H1 (cell line): Measurements from ENCODE around the gene DPRX. TPM values are rescaled to one million over a fixed set of nuclear protein-coding genes. Genes with fewer than 3 reads are reported as not detected.

Experiments used
- CTCF ChIA-PET: fragments of 300-600 bp; sonication (Branson Sonifier 250); formaldehyde crosslinking; loops from one replicate; lab custom pipeline; 2021; ENCODE audit not compliant: partially characterized antibody; lab: Charles Lee
- POLR2A ChIA-PET: fragments of 300-600 bp; sonication (Branson Sonifier 250); formaldehyde crosslinking; loops from one replicate; lab custom pipeline; 2021; ENCODE audit warnings: inconsistent platforms; ENCODE audit not compliant: partially characterized antibody; lab: Charles Lee
- DNase-seq, 2 experiments: peaks; one replicate each; pipeline versions ENCODE4 v3.0.0 to v3.0.0-alpha.2; 2010 to 2022; ENCODE audit warnings: low spot score in 2 of 2, low read depth in 1 of 2, mixed read lengths in 1 of 2
- FAIRE-seq: peaks from 2 replicates; lab custom pipeline; 2011; peaks lifted over from hg19 to GRCh38; lab: Jason Lieb, UNC
- H2AFZ ChIP-seq: 2 replicates; pipeline ENCODE4 v1.8.1; 2012; ENCODE audit warnings: low read length, inconsistent platforms
- H2AK5ac ChIP-seq: 2 replicates; pipeline ENCODE4 v1.6.1; 2013; ENCODE audit warnings: low read depth, low read length
- H2BK120ac ChIP-seq: replicated peaks from 2 replicates; pipeline ENCODE3; 2013; ENCODE audit warnings: low read depth, low read length, inconsistent platforms
- H2BK12ac ChIP-seq: 2 replicates; pipeline ENCODE4 v1.6.1; 2013; ENCODE audit warnings: low read depth, low read length
- H2BK15ac ChIP-seq: 2 replicates; pipeline ENCODE4 v1.6.1; 2013; ENCODE audit warnings: low read length
- H2BK20ac ChIP-seq: 2 replicates; pipeline ENCODE4 v1.6.1; 2013; ENCODE audit warnings: low read length
- H2BK5ac ChIP-seq: 2 replicates; pipeline ENCODE4 v1.6.1; 2013; ENCODE audit warnings: low read depth, low read length
- H3K14ac ChIP-seq: 2 replicates; pipeline ENCODE4 v1.6.1; 2013; ENCODE audit warnings: inconsistent platforms; ENCODE audit not compliant: insufficient read length
- H3K18ac ChIP-seq: 2 replicates; pipeline ENCODE4 v1.6.1; 2013; ENCODE audit warnings: low read length; ENCODE audit errors: extremely low read depth
- H3K23ac ChIP-seq: 2 replicates; pipeline ENCODE4 v1.6.1; 2013; ENCODE audit warnings: inconsistent platforms; ENCODE audit not compliant: insufficient read length
- H3K23me2 ChIP-seq: 2 replicates; pipeline ENCODE4 v1.6.1; 2013; ENCODE audit warnings: low read depth, low read length
- H3K27ac ChIP-seq: 2 replicates; pipeline ENCODE4 v1.6.1; 2011; ENCODE audit warnings: low read depth, low read length, inconsistent platforms
- H3K27me3 ChIP-seq, 4 experiments: replicated peaks in 1 of 4; 1 replicate in 1 of 4; 2 replicates in 3 of 4; pipeline versions ENCODE4 v1.6.1 to v1.8.1; 2011 to 2013; ENCODE audit warnings: low read length in 3 of 4, mild to moderate bottlenecking in 3 of 4, inconsistent platforms in 2 of 4, mixed read lengths in 2 of 4, moderate library complexity in 1 of 4; ENCODE audit not compliant: control insufficient read depth in 3 of 4, insufficient read depth in 3 of 4; ENCODE audit errors: extremely low read depth in 1 of 4
- H3K36me3 ChIP-seq, 4 experiments: 2 replicates each; pipeline versions ENCODE4 v1.6.1 to v1.8.1; 2011 to 2013; ENCODE audit warnings: mild to moderate bottlenecking in 4 of 4, low read length in 3 of 4, moderate library complexity in 2 of 4, control low read depth in 1 of 4, inconsistent platforms in 1 of 4; ENCODE audit not compliant: insufficient read depth in 4 of 4, control insufficient read depth in 2 of 4
- H3K4ac ChIP-seq: replicated peaks from 2 replicates; pipeline ENCODE3; 2013; ENCODE audit warnings: low read length, low read depth, mixed read lengths, inconsistent platforms; ENCODE audit not compliant: insufficient read length
- H3K4me1 ChIP-seq, 4 experiments: replicated peaks in 1 of 4; 1 replicate in 1 of 4; 2 replicates in 3 of 4; pipeline versions ENCODE4 v1.6.1 to v1.8.1; 2011 to 2013; ENCODE audit warnings: low read length in 3 of 4, inconsistent platforms in 2 of 4, mixed read lengths in 1 of 4; ENCODE audit not compliant: insufficient read depth in 4 of 4, control insufficient read depth in 3 of 4
- H3K4me2 ChIP-seq, 2 experiments: 2 replicates each; pipeline versions ENCODE4 v1.6.1 to v1.8.1; 2011 to 2013; ENCODE audit warnings: low read depth in 2 of 2, low read length in 2 of 2, control low read depth in 1 of 2, inconsistent platforms in 1 of 2, mild to moderate bottlenecking in 1 of 2; ENCODE audit not compliant: insufficient read depth in 1 of 2
- H3K4me3 ChIP-seq, 4 experiments: fragments of 200-600, 300-600 bp in 1 of 4; sonication (generic), shearing (Covaris generic), sonication (Bioruptor Twin) in 1 of 4; 2 replicates each; pipeline versions ENCODE4 v1.5.1 to v1.8.1; 2011 to 2016; ENCODE audit warnings: low read length in 4 of 4, low read depth in 3 of 4, control low read depth in 2 of 4, inconsistent platforms in 2 of 4, mild to moderate bottlenecking in 2 of 4, mixed read lengths in 1 of 4, moderate library complexity in 1 of 4; ENCODE audit not compliant: insufficient read depth in 2 of 4; ENCODE audit errors: extremely low read depth in 1 of 4
- H3K56ac ChIP-seq: replicated peaks from 2 replicates; pipeline ENCODE3; 2013; ENCODE audit warnings: low read depth, mild to moderate bottlenecking, mixed read lengths, low read length, inconsistent platforms; ENCODE audit not compliant: insufficient read length
- H3K79me1 ChIP-seq: 2 replicates; pipeline ENCODE4 v1.6.1; 2013; ENCODE audit warnings: low read depth, low read length, control low read depth
- H3K79me2 ChIP-seq, 2 experiments: 2 replicates each; pipeline versions ENCODE4 v1.6.1 to v1.8.1; 2012 to 2013; ENCODE audit warnings: low read length in 2 of 2, mild to moderate bottlenecking in 2 of 2, inconsistent platforms in 1 of 2; ENCODE audit not compliant: insufficient read depth in 2 of 2, control insufficient read depth in 1 of 2
- H3K9ac ChIP-seq, 4 experiments: replicated peaks in 1 of 4; 1 replicate in 1 of 4; 2 replicates in 3 of 4; pipeline versions ENCODE4 v1.6.1 to v1.8.1; 2011 to 2013; ENCODE audit warnings: low read depth in 3 of 4, low read length in 3 of 4, control low read depth in 2 of 4, mild to moderate bottlenecking in 2 of 4, moderate library complexity in 2 of 4, inconsistent platforms in 1 of 4; ENCODE audit errors: extremely low read depth in 1 of 4
- H3K9me3 ChIP-seq, 2 experiments: 2 replicates each; pipeline versions ENCODE4 v1.6.1 to v1.8.1; 2012 to 2013; ENCODE audit warnings: mild to moderate bottlenecking in 2 of 2, moderate library complexity in 2 of 2, control low read depth in 1 of 2, inconsistent platforms in 1 of 2, low read depth in 1 of 2, low read length in 1 of 2, mixed read lengths in 1 of 2; ENCODE audit not compliant: insufficient read depth in 2 of 2
- H4K20me1 ChIP-seq, 2 experiments: replicated peaks in 1 of 2; 2 replicates each; pipeline versions ENCODE3 to v1.8.1; 2011 to 2013; ENCODE audit warnings: inconsistent platforms in 2 of 2, low read length in 2 of 2, mild to moderate bottlenecking in 1 of 2; ENCODE audit not compliant: insufficient read depth in 2 of 2, control insufficient read depth in 1 of 2
- H4K5ac ChIP-seq: 2 replicates; pipeline ENCODE4 v1.6.1; 2013; ENCODE audit warnings: low read length, low read depth, mixed read lengths, inconsistent platforms; ENCODE audit not compliant: insufficient read length
- H4K8ac ChIP-seq: 2 replicates; pipeline ENCODE4 v1.8.0; 2013; ENCODE audit warnings: mild to moderate bottlenecking, moderate library complexity, low read length, inconsistent platforms; ENCODE audit not compliant: insufficient read depth; ENCODE audit errors: extremely low read depth
- H4K91ac ChIP-seq: replicated peaks from 2 replicates; pipeline ENCODE3; 2013; ENCODE audit warnings: low read length, mixed read lengths, inconsistent platforms; ENCODE audit not compliant: insufficient read length
- EP300 ChIP-seq, 2 experiments: IDR thresholded peaks; 1 replicate in 1 of 2; 2 replicates in 1 of 2; pipeline ENCODE4 v1.6.1; 2011 to 2012; ENCODE audit warnings: low read depth in 2 of 2, low read length in 2 of 2, mild to moderate bottlenecking in 2 of 2, borderline replicate concordance in 1 of 2, inconsistent platforms in 1 of 2, moderate library complexity in 1 of 2
- JUND ChIP-seq: IDR thresholded peaks from 2 replicates; pipeline ENCODE4 v1.6.1; 2011; ENCODE audit warnings: mild to moderate bottlenecking, improper control_type of control experiment, low read length
- WGBS, 2 experiments: shearing (Covaris generic) in 1 of 2; methylation state at CpG; one replicate each; pipeline versions ENCODE4 v1.1.6 to v1.1.7; 2013 to 2015; ENCODE audit warnings: low lambda C conversion rate in 2 of 2, mixed read lengths in 2 of 2, inconsistent platforms in 1 of 2, low coverage in 1 of 2, missing lambda C conversion rate in 1 of 2; ENCODE audit not compliant: insufficient replicate concordance in 2 of 2, insufficient coverage in 1 of 2, insufficient read length in 1 of 2; ENCODE audit errors: extremely low coverage in 1 of 2, missing lambda C conversion rate in 1 of 2; 5-methylcytosine and 5-hydroxymethylcytosine counted together
- polyA plus RNA-seq, 7 experiments: library from polyadenylated mRNA; depleted of rRNA in 3 of 7; stranded (reverse) in 5 of 7; unstranded in 2 of 7; fragments of >200 nt in 5 of 7; fragments of 200-250 nt in 2 of 7; gene quantifications; 1 replicate in 5 of 7; 2 replicates in 1 of 7; 4 replicates in 1 of 7; pipeline versions ENCODE4 v1.2.1 to v1.2.3, GENCODE V29; 2011 to 2013; ENCODE audit warnings: missing spikeins in 2 of 7, mixed read lengths in 2 of 7
- total RNA-seq: library from RNA; stranded (reverse); fragmentation: NEBNext Ultra II Directional; extraction: Animal tissue kit (Norgen Biotek cat#: 25700); gene quantifications from 2 replicates; pipeline ENCODE4 v1.2.1, GENCODE V29; 2021

Gene DPRX
- total and polyA plus RNA-seq, 2 of the 8 experiments (the other 6 are each of a cell fraction or from before 2014, with no cell fraction given), result not detected

GRCh38 chr19:53594811-53595509 is 36.8 kb upstream of the DPRX start:
- peak overlapping the region; percentile 95 for H2AK5ac ChIP-seq
- no peaks in the 10 kb centered on the region for H3K23me2 ChIP-seq
- peak; percentile 92 for FAIRE-seq
- H3K27ac ChIP-seq, result peak overlapping the region; percentile 95
- CTCF ChIA-PET, result interaction anchor here (0.6 to 6.1 kb wide), 13 partner anchors 13 to 353 kb away, joined by 3 to 52 read pairs (median 3); no protein-coding TSS in a partner anchor
- H4K20me1 ChIP-seq, result no peaks in the 10 kb centered on the region
- peak overlapping the region; percentile 100 for H3K18ac ChIP-seq
- no peaks in the 10 kb centered on the region for H3K79me1 ChIP-seq
- no peaks in the 10 kb centered on the region for H3K9me3 ChIP-seq
- H2BK20ac ChIP-seq, result peak overlapping the region; percentile 100
- H4K91ac ChIP-seq, result peak overlapping the region; percentile 100
- DNase-seq, result peak; percentile 84 to 95
- H3K23ac ChIP-seq, result no peak overlapping the region
- peak overlapping the region; percentile 98; the same call in 1 of the 2 replicates for H2BK15ac ChIP-seq
- H4K8ac ChIP-seq, result peak overlapping the region; percentile 94
- peak overlapping the region; percentile 100 for H3K4ac ChIP-seq
- H3K36me3 ChIP-seq, result no peaks in the 10 kb centered on the region
- peaks cover 4 to 28% (median 20%) of the 10 kb centered on the region in 4 experiments for H3K4me1 ChIP-seq
- H4K5ac ChIP-seq, result peak overlapping the region; percentile 99
- H2BK12ac ChIP-seq, result peak overlapping the region; percentile 100
- peak overlapping the region; percentile 100 for H2BK120ac ChIP-seq
- 3% methylated on average over 14 of the region's 14 CpGs; no CpG with 5 or more reads in 1 of the 2 experiments for WGBS, 2 experiments
- peak overlapping the region; percentile 54 to 55 for H3K4me2 ChIP-seq
- H2BK5ac ChIP-seq, result peak overlapping the region; percentile 100
- no peak overlapping the region for H3K14ac ChIP-seq
- H2AFZ ChIP-seq, result no peak overlapping the region
- no peaks in the 10 kb centered on the region for H3K79me2 ChIP-seq
- peak overlapping the region in 3 of 4 experiments; percentile 29 to 75 (median 67); a peak in 5 of 7 replicates for H3K9ac ChIP-seq
- H3K56ac ChIP-seq, result peak overlapping the region; percentile 98
- POLR2A ChIA-PET, result interaction anchor here (0.7 to 2.9 kb wide), 23 partner anchors 9 to 436 kb away, joined by 3 to 14 read pairs (median 4); partner anchors contain the start of gene ZNF347
- no peak overlapping the region; a peak in 1 of 8 replicates for H3K4me3 ChIP-seq
- no peaks in the 10 kb centered on the region for H3K27me3 ChIP-seq
- TF ChIP-seq JUND, result no peak
- TF ChIP-seq EP300 (IDR thresholded peaks at IDR 0.05; ENCODE audit: borderline replicate concordance in 1 of 2, low read depth in 2 of 2, low read length in 2 of 2), result peak in 1 of 2 experiments; percentile 94; a peak in 1 of 3 replicates
